ENCODE measurements around the gene FHL2. TPM values are rescaled to one million over a fixed set of nuclear protein-coding genes. Genes with fewer than 3 reads are reported as not detected.
A peak's percentile ranks its signal among the peaks of the same experiment; 100 is the strongest.

Gene FHL2
- polyA plus RNA-seq, 1 donor (not counting 4 experiments of a cell fraction or from before 2014, with no cell fraction given): 132 TPM

- Histone ChIP-seq H3K79me2 (ENCODE audit: control insufficient read depth, insufficient read depth, low read length) (peaks cover 51% of the 10 kb centered on the region), H3K9ac (ENCODE audit: control insufficient read depth, extremely low read depth, insufficient read depth, low read length) (peak overlapping the region; percentile 58), H3K27me3 (ENCODE audit: control insufficient read depth, extremely low read depth, insufficient read depth, low read length) (no peaks in the 10 kb centered on the region), H2AFZ (ENCODE audit: control insufficient read depth, low read length) (no peak overlapping the region), H3K4me3 (ENCODE audit: control insufficient read depth in 2 of 3, extremely low read depth in 1 of 3, insufficient read depth in 2 of 3, low read depth in 1 of 3, low read length in 3 of 3) (peak overlapping the region in 1 of 3 experiments; percentile 14), H3K27ac (ENCODE audit: control insufficient read depth, insufficient read depth, low read length) (peak overlapping the region; percentile 72), H3K4me1 (ENCODE audit: control insufficient read depth, extremely low read depth, insufficient read depth, low read length) (peaks cover 80% of the 10 kb centered on the region), H4K20me1 (ENCODE audit: control insufficient read depth, extremely low read depth, insufficient read depth, low read length) (peaks cover 9% of the 10 kb centered on the region), H3K9me3 (ENCODE audit: control insufficient read depth, low read depth, low read length) (no peaks in the 10 kb centered on the region), H3K36me3 (ENCODE audit: control insufficient read depth in 2 of 2, extremely low read depth in 1 of 2, insufficient read depth in 2 of 2, low read length in 2 of 2) (peaks cover 20 to 49% of the 10 kb centered on the region in 2 experiments), H3K4me2 (ENCODE audit: control insufficient read depth, extremely low read depth, insufficient read depth, low read depth, low read length) (peak overlapping the region; percentile 65), H3K9me1 (ENCODE audit: control insufficient read depth, extremely low read depth, insufficient read depth, low read length) (no peaks in the 10 kb centered on the region)
- no peak for DNase-seq (ENCODE audit: low read depth, low spot score)
- dilution Hi-C loops (cut with MboI; ENCODE audit: extremely low pct_ligation_motif_present, low sequenced_read_pairs): no loop called here
- peak; percentile 51 for FAIRE-seq
- TF ChIP-seq EZH2 (IDR thresholded peaks at IDR 0.05; ENCODE audit: low read length) (no peak), CTCF (optimal IDR thresholded peaks at IDR 0.05 in 1 of 3, IDR thresholded peaks at IDR 0.05 in 1 of 3, conservative IDR thresholded peaks at IDR 0.05 in 1 of 3; ENCODE audit: extremely low read depth in 1 of 3, insufficient read depth in 2 of 3, low read length in 3 of 3) (no peak)
Measured at GRCh38 chr2:105373895-105374401, 24.9 kb downstream of the FHL2 start.

DNA sequence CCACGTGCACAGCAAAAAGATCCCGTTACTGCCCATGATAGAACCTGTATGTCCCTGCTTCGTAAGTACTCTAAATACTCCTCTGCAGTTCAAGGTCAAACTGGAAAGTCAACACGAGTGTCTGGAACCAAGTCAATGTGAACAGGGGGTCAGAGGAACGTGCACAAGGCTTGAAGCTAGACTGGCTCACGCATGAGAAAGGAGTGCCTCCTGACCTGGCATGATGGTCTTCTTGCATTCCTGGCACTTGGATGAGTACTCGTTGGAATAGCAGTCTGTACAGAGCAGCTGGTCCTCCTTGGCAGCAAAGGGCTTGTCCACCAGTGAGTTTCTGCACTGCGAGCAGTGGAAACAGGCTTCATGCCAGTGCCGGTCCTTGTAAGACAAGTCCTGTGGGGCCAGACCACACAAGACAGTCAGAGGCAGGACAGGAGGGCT lies 25.5 kb downstream of the FHL2 start:
- DNase-seq (ENCODE audit: low read depth, low spot score) (no peak), FAIRE-seq (peak; percentile 48)
- peak overlapping the region; percentile 4 for H3K9ac ChIP-seq (ENCODE audit: control insufficient read depth, extremely low read depth, insufficient read depth, low read length)
- H3K9me1 ChIP-seq (ENCODE audit: control insufficient read depth, extremely low read depth, insufficient read depth, low read length): no peaks in the 10 kb centered on the region
- H3K4me2 ChIP-seq (ENCODE audit: control insufficient read depth, extremely low read depth, insufficient read depth, low read depth, low read length): peak overlapping the region; percentile 65
- H3K79me2 ChIP-seq (ENCODE audit: control insufficient read depth, insufficient read depth, low read length): peaks cover 53% of the 10 kb centered on the region
- no peaks in the 10 kb centered on the region for H3K27me3 ChIP-seq (ENCODE audit: control insufficient read depth, extremely low read depth, insufficient read depth, low read length)
- peak overlapping the region; percentile 72 for H3K27ac ChIP-seq (ENCODE audit: control insufficient read depth, insufficient read depth, low read length)
- TF ChIP-seq CTCF (optimal IDR thresholded peaks at IDR 0.05 in 1 of 3, IDR thresholded peaks at IDR 0.05 in 1 of 3, conservative IDR thresholded peaks at IDR 0.05 in 1 of 3; ENCODE audit: extremely low read depth in 1 of 3, insufficient read depth in 2 of 3, low read length in 3 of 3) (no peak), EZH2 (IDR thresholded peaks at IDR 0.05; ENCODE audit: low read length) (no peak)
- H3K9me3 ChIP-seq (ENCODE audit: control insufficient read depth, low read depth, low read length): no peaks in the 10 kb centered on the region
- H3K36me3 ChIP-seq (ENCODE audit: control insufficient read depth in 2 of 2, extremely low read depth in 1 of 2, insufficient read depth in 2 of 2, low read length in 2 of 2): peaks cover 22 to 55% of the 10 kb centered on the region in 2 experiments
- H3K4me3 ChIP-seq (ENCODE audit: control insufficient read depth in 2 of 3, extremely low read depth in 1 of 3, insufficient read depth in 2 of 3, low read depth in 1 of 3, low read length in 3 of 3): peak overlapping the region in 1 of 3 experiments; percentile 14
- peaks cover 74% of the 10 kb centered on the region for H3K4me1 ChIP-seq (ENCODE audit: control insufficient read depth, extremely low read depth, insufficient read depth, low read length)
- peaks cover 10% of the 10 kb centered on the region for H4K20me1 ChIP-seq (ENCODE audit: control insufficient read depth, extremely low read depth, insufficient read depth, low read length)
- dilution Hi-C loops (cut with MboI; ENCODE audit: extremely low pct_ligation_motif_present, low sequenced_read_pairs): no loop called here
- no peak overlapping the region for H2AFZ ChIP-seq (ENCODE audit: control insufficient read depth, low read length)
